ENCODE measurements around the gene PLCL1. TPM values are rescaled to one million over a fixed set of nuclear protein-coding genes. Genes with fewer than 3 reads are reported as not detected.

The PLCL1 gene
- total RNA-seq, 1 donor from 2014 or later = 14.3 TPM

DNA sequence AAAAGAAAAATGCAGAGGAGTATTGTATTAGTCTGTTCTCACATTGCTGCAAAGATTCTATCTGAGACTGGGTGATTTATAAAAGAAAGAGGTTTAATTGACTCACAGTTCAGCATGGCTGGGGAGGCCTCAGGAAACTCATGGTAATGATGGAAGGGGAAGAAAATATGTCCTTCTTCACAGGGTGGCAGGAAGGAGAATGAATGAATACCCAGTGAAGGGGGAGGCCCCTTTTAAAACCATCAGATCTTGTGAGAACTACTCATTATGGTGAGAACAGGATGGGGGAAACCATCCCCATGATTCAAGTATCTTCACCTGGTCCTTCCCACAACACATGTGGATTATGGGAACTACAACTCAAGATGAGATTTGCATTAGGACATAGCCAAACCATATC, 9.1 kb upstream of the PLCL1 start:
- Histone ChIP-seq H3K4me3 (no peak overlapping the region), H3K27me3 (no peaks in the 10 kb centered on the region), H3K4me1 (no peaks in the 10 kb centered on the region), H3K9me3 (no peaks in the 10 kb centered on the region), H3K36me3 (no peaks in the 10 kb centered on the region), H3K27ac (no peak overlapping the region)
- TF ChIP-seq, protein P1, sequence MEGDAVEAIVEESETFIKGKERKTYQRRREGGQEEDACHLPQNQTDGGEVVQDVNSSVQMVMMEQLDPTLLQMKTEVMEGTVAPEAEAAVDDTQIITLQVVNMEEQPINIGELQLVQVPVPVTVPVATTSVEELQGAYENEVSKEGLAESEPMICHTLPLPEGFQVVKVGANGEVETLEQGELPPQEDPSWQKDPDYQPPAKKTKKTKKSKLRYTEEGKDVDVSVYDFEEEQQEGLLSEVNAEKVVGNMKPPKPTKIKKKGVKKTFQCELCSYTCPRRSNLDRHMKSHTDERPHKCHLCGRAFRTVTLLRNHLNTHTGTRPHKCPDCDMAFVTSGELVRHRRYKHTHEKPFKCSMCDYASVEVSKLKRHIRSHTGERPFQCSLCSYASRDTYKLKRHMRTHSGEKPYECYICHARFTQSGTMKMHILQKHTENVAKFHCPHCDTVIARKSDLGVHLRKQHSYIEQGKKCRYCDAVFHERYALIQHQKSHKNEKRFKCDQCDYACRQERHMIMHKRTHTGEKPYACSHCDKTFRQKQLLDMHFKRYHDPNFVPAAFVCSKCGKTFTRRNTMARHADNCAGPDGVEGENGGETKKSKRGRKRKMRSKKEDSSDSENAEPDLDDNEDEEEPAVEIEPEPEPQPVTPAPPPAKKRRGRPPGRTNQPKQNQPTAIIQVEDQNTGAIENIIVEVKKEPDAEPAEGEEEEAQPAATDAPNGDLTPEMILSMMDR (IDR thresholded peaks at IDR 0.05) = no peak
- intact Hi-C loops (cut with DNase I) = no loop called here
- DNase-seq (ENCODE audit: low spot score in 2 of 2) = no peak

DNA sequence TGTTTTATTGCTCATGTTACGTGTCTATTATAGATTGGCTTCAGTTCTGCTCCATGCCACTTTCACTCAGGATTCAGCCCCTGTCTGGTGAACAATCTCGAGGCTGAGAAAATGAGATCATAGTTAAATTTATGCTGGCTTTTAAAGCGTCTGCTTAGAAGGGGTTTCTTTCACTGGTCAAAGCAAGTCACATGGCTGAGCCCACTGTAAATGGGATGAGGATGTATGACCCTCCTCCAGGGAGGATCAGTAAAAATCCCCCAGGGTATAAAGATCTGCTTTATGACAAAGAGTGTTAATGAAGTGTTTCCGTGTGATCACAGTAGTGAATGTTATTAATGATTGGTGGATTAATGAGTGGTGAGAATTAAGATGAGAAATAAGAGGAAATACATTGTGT, 6.2 kb upstream of the PLCL1 start:
- H3K27ac ChIP-seq = no peak overlapping the region
- intact Hi-C loops (cut with DNase I) = no loop called here
- H3K4me3 ChIP-seq = peak overlapping the region in 1 of 2 donors; percentile 25
- H3K4me1 ChIP-seq = no peaks in the 10 kb centered on the region
- TF ChIP-seq, protein P1 (IDR thresholded peaks at IDR 0.05) = no peak
- H3K27me3 ChIP-seq = no peaks in the 10 kb centered on the region
- DNase-seq (ENCODE audit: low spot score in 2 of 2) = no peak
- no peaks in the 10 kb centered on the region for H3K9me3 ChIP-seq
- no peaks in the 10 kb centered on the region for H3K36me3 ChIP-seq

DNA sequence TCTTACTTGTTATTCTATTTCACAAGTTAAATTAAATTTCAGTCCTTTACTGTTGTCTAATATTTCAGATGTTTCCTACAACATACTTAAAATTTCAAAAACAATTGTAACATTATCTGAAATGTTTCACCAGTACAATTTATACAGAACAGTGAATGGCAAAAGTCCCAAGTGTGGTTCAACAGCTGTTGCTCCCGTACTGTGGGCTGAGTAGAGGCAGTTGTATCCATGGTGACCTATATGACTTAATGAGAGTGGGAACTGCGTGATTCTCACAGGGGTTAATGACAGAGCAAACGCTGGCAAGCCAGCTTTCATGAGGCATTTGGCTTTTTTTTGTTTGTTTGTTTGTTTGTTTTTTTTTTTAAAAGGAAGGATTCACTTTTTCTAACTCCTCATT, 5.3 kb upstream of the PLCL1 start:
- H3K36me3 ChIP-seq = no peaks in the 10 kb centered on the region
- H3K4me3 ChIP-seq = no peak overlapping the region
- intact Hi-C loops (cut with DNase I) = no loop called here
- TF ChIP-seq, protein P1 (IDR thresholded peaks at IDR 0.05) = no peak
- no peak overlapping the region for H3K27ac ChIP-seq
- peaks cover 0 to 4% of the 10 kb centered on the region in 2 donors for H3K4me1 ChIP-seq
- no peak for DNase-seq (ENCODE audit: low spot score in 2 of 2)
- H3K27me3 ChIP-seq = no peaks in the 10 kb centered on the region
- H3K9me3 ChIP-seq = no peaks in the 10 kb centered on the region

DNA sequence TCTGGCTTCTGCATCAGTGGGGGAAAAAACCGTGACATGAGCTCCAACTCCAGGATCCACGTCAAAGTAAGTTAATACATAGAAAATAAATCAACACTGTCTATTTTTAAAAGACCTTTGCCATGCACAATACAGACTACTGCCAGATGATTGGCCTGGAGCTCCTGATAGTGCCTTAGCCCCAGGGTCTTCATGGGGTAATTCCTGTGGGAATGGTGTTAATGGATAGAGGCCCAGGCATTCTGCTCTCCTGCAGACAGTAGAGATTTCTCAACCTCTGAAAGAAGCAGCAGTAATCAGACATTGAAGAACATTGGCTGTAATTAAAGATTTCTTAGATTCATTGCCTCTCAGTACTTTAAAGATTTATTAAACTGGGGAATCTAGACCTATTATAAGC, 4.3 kb upstream of the PLCL1 start:
- Histone ChIP-seq H3K9me3 (no peaks in the 10 kb centered on the region), H3K36me3 (no peaks in the 10 kb centered on the region), H3K27ac (no peak overlapping the region), H3K4me1 (peaks cover 0 to 5% of the 10 kb centered on the region in 2 donors), H3K27me3 (no peaks in the 10 kb centered on the region), H3K4me3 (no peak overlapping the region)
- TF ChIP-seq, protein P1 (IDR thresholded peaks at IDR 0.05) = no peak
- intact Hi-C loops (cut with DNase I) = loop anchor here (5.0 kb wide), 2 partner anchors 82 to 252 kb away; no protein-coding TSS in a partner anchor
- no peak for DNase-seq (ENCODE audit: low spot score in 2 of 2)

DNA sequence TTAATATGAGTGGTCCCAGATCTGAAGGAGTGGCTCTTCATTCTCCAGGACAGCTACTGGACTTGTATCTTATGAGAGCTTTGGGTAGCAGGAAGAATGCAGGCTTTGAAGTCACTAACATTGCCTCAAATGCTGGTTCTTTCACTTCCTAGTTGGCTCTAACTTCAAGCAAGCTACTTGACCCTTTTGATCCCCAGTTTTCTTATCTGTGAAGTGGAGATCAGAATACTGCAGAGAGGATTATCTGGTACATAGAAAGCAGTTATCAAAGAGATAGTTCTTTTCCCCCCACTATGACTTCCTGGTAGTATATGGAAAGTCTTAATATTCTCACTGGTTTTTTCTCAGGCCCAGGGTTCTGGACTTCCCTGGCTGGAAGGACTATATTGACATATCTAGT, 3.4 kb upstream of the PLCL1 start:
- peaks cover 0 to 5% of the 10 kb centered on the region in 2 donors for H3K4me1 ChIP-seq
- H3K27ac ChIP-seq = no peak overlapping the region
- no peaks in the 10 kb centered on the region for H3K27me3 ChIP-seq
- DNase-seq (ENCODE audit: low spot score in 2 of 2) = no peak
- TF ChIP-seq, protein P1 (IDR thresholded peaks at IDR 0.05) = no peak
- H3K9me3 ChIP-seq = no peaks in the 10 kb centered on the region
- intact Hi-C loops (cut with DNase I) = loop anchor here (5.0 kb wide), 2 partner anchors 81 to 251 kb away; no protein-coding TSS in a partner anchor
- no peak overlapping the region for H3K4me3 ChIP-seq
- no peaks in the 10 kb centered on the region for H3K36me3 ChIP-seq

DNA sequence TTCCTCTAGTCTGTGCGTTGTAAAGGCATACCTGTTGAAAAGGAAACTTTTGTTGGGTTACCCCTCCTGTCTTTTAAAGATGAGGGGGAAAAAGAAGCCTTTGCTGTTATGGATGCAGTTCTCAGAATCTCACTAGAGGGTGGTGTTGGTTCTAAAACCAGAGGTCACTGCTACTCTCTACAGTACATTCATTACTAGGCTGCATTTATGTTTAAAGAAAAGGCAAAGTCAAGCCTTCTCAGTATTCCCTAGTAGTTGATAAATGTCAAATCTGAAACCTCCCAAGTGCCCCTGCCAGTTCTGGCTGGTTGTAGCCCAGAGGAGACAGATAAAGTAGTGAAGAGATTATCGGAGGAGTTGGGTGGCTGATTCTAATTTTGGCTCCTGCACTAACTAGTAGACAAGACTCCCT, 1.4 kb upstream of the PLCL1 start:
- DNase-seq (ENCODE audit: low spot score in 2 of 2) = no peak
- H3K36me3 ChIP-seq = no peaks in the 10 kb centered on the region
- peak overlapping the region in 1 of 2 donors; percentile 20 for H3K4me3 ChIP-seq
- intact Hi-C loops (cut with DNase I) = loop anchor here (1.0 to 5.0 kb wide), 4 partner anchors 79 to 493 kb away; no protein-coding TSS in a partner anchor
- H3K27me3 ChIP-seq = no peaks in the 10 kb centered on the region
- H3K9me3 ChIP-seq = no peaks in the 10 kb centered on the region
- H3K27ac ChIP-seq = no peak overlapping the region
- peaks cover 0 to 5% of the 10 kb centered on the region in 2 donors for H3K4me1 ChIP-seq
- TF ChIP-seq, protein P1 (IDR thresholded peaks at IDR 0.05) = peak; percentile 71 to 80 (median 75)
